Thoracic aorta (tissue), 2 donors: ENCODE data around the gene SGPL1. TPM values are rescaled to one million over a fixed set of nuclear protein-coding genes. Genes with fewer than 3 reads are reported as not detected.

ENCODE experiments used
- ATAC-seq: fragments of 150-250 bp; one replicate; pipeline ENCODE4 v1.8.0; 2017; ENCODE audit warnings: low read depth; ENCODE audit not compliant: insufficient number of reproducible peaks, low FRiP score
- DNase-seq: peaks from one replicate; pipeline ENCODE4 v3.0.0-alpha.2; 2020; ENCODE audit warnings: low spot score
- H3K27ac ChIP-seq, 2 donors: fragments of 200-600 bp; sonication (generic); 1 replicate in 1 of 2; 2 replicates in 1 of 2; pipeline ENCODE4 v1.5.1; 2016; ENCODE audit warnings: mild to moderate bottlenecking in 2 of 2, moderate library complexity in 2 of 2
- H3K27me3 ChIP-seq: fragments of 200-600 bp; sonication (generic); replicated peaks from 2 replicates; pipeline ENCODE4 v1.6.0; 2016; ENCODE audit warnings: mild to moderate bottlenecking; ENCODE audit not compliant: insufficient read depth
- H3K36me3 ChIP-seq: fragments of 200-600 bp; sonication (generic); one replicate; pipeline ENCODE4 v1.5.1; 2016
- H3K4me1 ChIP-seq, 2 donors: fragments of 200-600 bp; sonication (generic); 1 replicate in 1 of 2; 2 replicates in 1 of 2; pipeline versions ENCODE4 v1.5.1 to v1.6.0; 2016; ENCODE audit warnings: low read depth in 2 of 2, mild to moderate bottlenecking in 1 of 2; ENCODE audit not compliant: control insufficient read depth in 1 of 2
- H3K4me3 ChIP-seq: fragments of 200-600 bp; sonication (generic); 2 replicates; pipeline ENCODE4 v1.5.1; 2016; ENCODE audit warnings: mild to moderate bottlenecking
- H3K9me3 ChIP-seq: fragments of 200-600 bp; sonication (generic); 2 replicates; pipeline ENCODE4 v1.5.1; 2016
- total RNA-seq, 2 donors: library from RNA; depleted of rRNA; stranded (reverse); fragments of >200 nt; gene quantifications; one replicate each; pipeline versions ENCODE4 v1.1.0 to v1.2.3, GENCODE V29; 2016
- TF ChIP-seq, protein P1 (sequence below): fragments of 200-600 bp; sonication (generic); IDR thresholded peaks from one replicate; pipeline ENCODE4 v1.5.1; 2019; ENCODE audit warnings: antibody characterized with exemption

Gene SGPL1
- total RNA-seq, 2 donors from 2014 or later = 15.0 to 26.0 TPM

DNA sequence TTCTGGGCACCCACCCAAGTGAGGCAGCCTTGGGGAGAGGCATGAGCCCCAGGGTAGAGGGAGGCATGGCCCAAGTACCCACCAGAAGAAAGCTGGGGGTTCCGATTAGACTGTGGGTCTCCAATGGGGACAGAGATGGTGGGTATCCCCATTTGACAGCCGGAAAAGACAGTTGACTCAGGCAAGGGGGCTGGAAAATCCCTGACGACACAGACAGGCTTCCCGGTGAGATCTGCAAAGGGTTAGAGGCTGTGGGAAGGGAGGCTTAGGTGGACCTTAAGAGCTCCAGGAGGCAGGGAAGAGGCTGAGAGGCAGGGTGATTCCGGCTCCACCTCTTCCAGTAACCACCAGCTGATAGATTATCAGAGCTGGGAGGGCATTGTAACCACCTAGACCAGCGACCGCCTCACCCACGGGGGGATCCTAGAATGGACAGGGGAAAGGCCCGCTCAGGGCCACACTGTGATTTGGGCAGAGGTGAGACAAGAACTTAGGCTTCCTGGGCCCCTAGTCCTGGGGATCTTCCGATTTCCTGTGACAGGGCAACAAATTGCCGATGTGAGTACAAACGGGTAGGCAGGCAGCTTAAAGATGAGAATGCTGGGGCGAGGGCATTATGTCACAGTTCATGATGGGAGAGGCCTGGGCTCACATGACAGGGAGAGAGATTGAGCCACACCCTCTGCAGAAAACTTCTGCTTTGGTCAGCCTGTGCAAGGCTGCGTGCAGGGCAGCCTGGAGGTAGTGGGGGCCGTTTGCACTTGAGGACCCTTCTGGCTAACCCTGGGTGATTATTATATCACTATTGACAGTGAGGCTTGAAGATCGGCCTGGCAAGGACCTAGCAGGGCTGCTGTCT lies 36.0 kb upstream of the SGPL1 start:
- Histone ChIP-seq H3K4me3 (no peak overlapping the region), H3K9me3 (no peaks in the 10 kb centered on the region), H3K36me3 (no peaks in the 10 kb centered on the region), H3K27me3 (no peaks in the 10 kb centered on the region), H3K4me1 (no peaks in the 10 kb centered on the region), H3K27ac (no peak overlapping the region)
- ATAC-seq (no peak), DNase-seq (no peak)
- TF ChIP-seq, protein P1, sequence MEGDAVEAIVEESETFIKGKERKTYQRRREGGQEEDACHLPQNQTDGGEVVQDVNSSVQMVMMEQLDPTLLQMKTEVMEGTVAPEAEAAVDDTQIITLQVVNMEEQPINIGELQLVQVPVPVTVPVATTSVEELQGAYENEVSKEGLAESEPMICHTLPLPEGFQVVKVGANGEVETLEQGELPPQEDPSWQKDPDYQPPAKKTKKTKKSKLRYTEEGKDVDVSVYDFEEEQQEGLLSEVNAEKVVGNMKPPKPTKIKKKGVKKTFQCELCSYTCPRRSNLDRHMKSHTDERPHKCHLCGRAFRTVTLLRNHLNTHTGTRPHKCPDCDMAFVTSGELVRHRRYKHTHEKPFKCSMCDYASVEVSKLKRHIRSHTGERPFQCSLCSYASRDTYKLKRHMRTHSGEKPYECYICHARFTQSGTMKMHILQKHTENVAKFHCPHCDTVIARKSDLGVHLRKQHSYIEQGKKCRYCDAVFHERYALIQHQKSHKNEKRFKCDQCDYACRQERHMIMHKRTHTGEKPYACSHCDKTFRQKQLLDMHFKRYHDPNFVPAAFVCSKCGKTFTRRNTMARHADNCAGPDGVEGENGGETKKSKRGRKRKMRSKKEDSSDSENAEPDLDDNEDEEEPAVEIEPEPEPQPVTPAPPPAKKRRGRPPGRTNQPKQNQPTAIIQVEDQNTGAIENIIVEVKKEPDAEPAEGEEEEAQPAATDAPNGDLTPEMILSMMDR = no peak

DNA sequence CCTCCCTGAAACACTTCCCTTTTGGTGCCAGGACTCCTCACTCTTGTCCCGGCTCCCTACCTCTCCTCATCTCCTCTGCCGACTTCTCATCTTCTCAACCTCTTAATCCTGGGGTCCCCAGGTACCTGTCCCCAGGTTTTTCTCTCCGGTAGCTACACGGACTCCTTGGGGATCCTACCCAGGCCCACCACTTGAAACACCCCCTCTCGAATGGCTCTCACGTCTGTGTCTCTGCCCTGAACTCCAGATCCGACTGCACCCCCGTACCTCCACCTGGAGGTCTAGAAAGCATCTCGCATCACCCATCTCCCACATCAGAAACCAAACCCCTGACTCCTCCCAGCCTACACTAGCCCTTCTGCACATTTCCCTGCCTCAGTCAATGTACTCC lies 35.4 kb upstream of the SGPL1 start:
- no peaks in the 10 kb centered on the region for H3K9me3 ChIP-seq
- H3K4me3 ChIP-seq = no peak overlapping the region
- no peaks in the 10 kb centered on the region for H3K27me3 ChIP-seq
- H3K36me3 ChIP-seq = no peaks in the 10 kb centered on the region
- H3K4me1 ChIP-seq = no peaks in the 10 kb centered on the region
- DNase-seq (no peak), ATAC-seq (no peak)
- no peak overlapping the region for H3K27ac ChIP-seq
- TF ChIP-seq, protein P1 = no peak

DNA sequence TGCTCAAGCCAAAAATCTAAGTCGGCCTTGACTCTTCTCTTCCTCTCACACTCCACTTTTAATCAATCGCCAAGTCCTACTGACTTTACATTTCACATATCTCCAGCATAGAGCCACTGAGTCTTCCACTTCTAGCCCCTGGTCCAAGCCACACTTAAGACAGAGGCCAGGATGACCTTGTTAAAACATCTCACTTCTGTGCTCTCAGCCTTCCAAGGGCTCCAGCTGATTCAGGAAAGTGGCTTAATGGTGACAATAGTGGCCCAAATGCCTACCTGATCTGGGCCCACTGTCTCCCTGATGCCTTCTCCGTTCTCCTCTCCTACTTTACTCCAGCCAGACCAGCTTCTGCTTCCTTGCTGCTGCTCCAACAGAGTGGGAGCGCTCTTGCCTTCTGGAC lies 35.0 kb upstream of the SGPL1 start:
- Histone ChIP-seq H3K9me3 (no peaks in the 10 kb centered on the region), H3K27me3 (no peaks in the 10 kb centered on the region), H3K27ac (no peak overlapping the region), H3K4me3 (no peak overlapping the region), H3K36me3 (no peaks in the 10 kb centered on the region), H3K4me1 (no peaks in the 10 kb centered on the region)
- TF ChIP-seq, protein P1 = no peak
- DNase-seq (no peak), ATAC-seq (no peak)

DNA sequence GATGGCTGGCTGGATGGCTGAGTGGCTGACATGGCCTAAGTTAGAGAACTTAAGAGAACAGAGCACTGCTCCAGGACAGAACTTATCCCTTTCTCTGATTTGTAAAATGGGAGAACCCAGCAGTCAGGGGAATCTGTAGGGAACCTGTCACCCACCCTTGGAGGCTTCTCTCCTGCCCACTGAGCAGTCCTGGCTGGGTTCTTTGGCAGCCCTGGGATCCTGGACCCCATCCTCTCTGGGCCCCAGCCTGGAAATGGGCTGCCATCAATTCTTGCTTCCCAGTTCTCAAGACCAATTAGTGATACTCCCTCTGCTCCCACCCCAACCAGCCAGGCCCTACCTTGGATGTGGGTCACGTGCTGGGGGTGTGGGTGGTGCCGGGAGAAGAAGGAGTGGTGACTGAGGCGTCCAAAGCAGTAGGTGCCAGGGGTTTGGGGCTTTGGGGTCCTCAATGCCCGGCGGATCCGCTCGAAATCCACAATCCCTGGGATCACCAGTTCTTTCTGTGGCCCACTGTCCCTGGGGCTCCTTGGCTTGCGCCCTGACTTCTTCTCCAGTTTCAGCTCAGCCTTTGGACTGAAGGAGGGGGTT lies 34.2 kb upstream of the SGPL1 start:
- DNase-seq = no peak

More for the DNA sequence above, 34.2 kb upstream of the SGPL1 start:
- H3K4me1 ChIP-seq = no peaks in the 10 kb centered on the region
- ATAC-seq = no peak
- no peak overlapping the region for H3K27ac ChIP-seq
- no peak overlapping the region for H3K4me3 ChIP-seq
- H3K27me3 ChIP-seq = no peaks in the 10 kb centered on the region
- no peaks in the 10 kb centered on the region for H3K9me3 ChIP-seq
- TF ChIP-seq, protein P1 = no peak
- no peaks in the 10 kb centered on the region for H3K36me3 ChIP-seq
